H1 (cell line): ENCODE data around the gene PIK3R3. TPM values are rescaled to one million over a fixed set of nuclear protein-coding genes. Genes with fewer than 3 reads are reported as not detected.

ENCODE experiments used
- CTCF ChIA-PET: fragments of 300-600 bp; sonication (Branson Sonifier 250); formaldehyde crosslinking; loops from one replicate; lab custom pipeline; 2021; ENCODE audit not compliant: partially characterized antibody; lab: Charles Lee
- POLR2A ChIA-PET: fragments of 300-600 bp; sonication (Branson Sonifier 250); formaldehyde crosslinking; loops from one replicate; lab custom pipeline; 2021; ENCODE audit warnings: inconsistent platforms; ENCODE audit not compliant: partially characterized antibody; lab: Charles Lee
- DNase-seq, 2 experiments: peaks; one replicate each; pipeline versions ENCODE4 v3.0.0 to v3.0.0-alpha.2; 2010 to 2022; ENCODE audit warnings: low spot score in 2 of 2, low read depth in 1 of 2, mixed read lengths in 1 of 2
- FAIRE-seq: peaks from 2 replicates; lab custom pipeline; 2011; peaks lifted over from hg19 to GRCh38; lab: Jason Lieb, UNC
- H2AFZ ChIP-seq: 2 replicates; pipeline ENCODE4 v1.8.1; 2012; ENCODE audit warnings: low read length, inconsistent platforms
- H2AK5ac ChIP-seq: 2 replicates; pipeline ENCODE4 v1.6.1; 2013; ENCODE audit warnings: low read depth, low read length
- H2BK120ac ChIP-seq: replicated peaks from 2 replicates; pipeline ENCODE3; 2013; ENCODE audit warnings: low read depth, low read length, inconsistent platforms
- H2BK12ac ChIP-seq: 2 replicates; pipeline ENCODE4 v1.6.1; 2013; ENCODE audit warnings: low read depth, low read length
- H2BK15ac ChIP-seq: 2 replicates; pipeline ENCODE4 v1.6.1; 2013; ENCODE audit warnings: low read length
- H2BK20ac ChIP-seq: 2 replicates; pipeline ENCODE4 v1.6.1; 2013; ENCODE audit warnings: low read length
- H2BK5ac ChIP-seq: 2 replicates; pipeline ENCODE4 v1.6.1; 2013; ENCODE audit warnings: low read depth, low read length
- H3K14ac ChIP-seq: 2 replicates; pipeline ENCODE4 v1.6.1; 2013; ENCODE audit warnings: inconsistent platforms; ENCODE audit not compliant: insufficient read length
- H3K18ac ChIP-seq: 2 replicates; pipeline ENCODE4 v1.6.1; 2013; ENCODE audit warnings: low read length; ENCODE audit errors: extremely low read depth
- H3K23ac ChIP-seq: 2 replicates; pipeline ENCODE4 v1.6.1; 2013; ENCODE audit warnings: inconsistent platforms; ENCODE audit not compliant: insufficient read length
- H3K23me2 ChIP-seq: 2 replicates; pipeline ENCODE4 v1.6.1; 2013; ENCODE audit warnings: low read depth, low read length
- H3K27ac ChIP-seq: 2 replicates; pipeline ENCODE4 v1.6.1; 2011; ENCODE audit warnings: low read depth, low read length, inconsistent platforms
- H3K27me3 ChIP-seq, 4 experiments: replicated peaks in 1 of 4; 1 replicate in 1 of 4; 2 replicates in 3 of 4; pipeline versions ENCODE4 v1.6.1 to v1.8.1; 2011 to 2013; ENCODE audit warnings: low read length in 3 of 4, mild to moderate bottlenecking in 3 of 4, inconsistent platforms in 2 of 4, mixed read lengths in 2 of 4, moderate library complexity in 1 of 4; ENCODE audit not compliant: control insufficient read depth in 3 of 4, insufficient read depth in 3 of 4; ENCODE audit errors: extremely low read depth in 1 of 4
- H3K36me3 ChIP-seq, 4 experiments: 2 replicates each; pipeline versions ENCODE4 v1.6.1 to v1.8.1; 2011 to 2013; ENCODE audit warnings: mild to moderate bottlenecking in 4 of 4, low read length in 3 of 4, moderate library complexity in 2 of 4, control low read depth in 1 of 4, inconsistent platforms in 1 of 4; ENCODE audit not compliant: insufficient read depth in 4 of 4, control insufficient read depth in 2 of 4
- H3K4ac ChIP-seq: replicated peaks from 2 replicates; pipeline ENCODE3; 2013; ENCODE audit warnings: low read length, low read depth, mixed read lengths, inconsistent platforms; ENCODE audit not compliant: insufficient read length
- H3K4me1 ChIP-seq, 4 experiments: replicated peaks in 1 of 4; 1 replicate in 1 of 4; 2 replicates in 3 of 4; pipeline versions ENCODE4 v1.6.1 to v1.8.1; 2011 to 2013; ENCODE audit warnings: low read length in 3 of 4, inconsistent platforms in 2 of 4, mixed read lengths in 1 of 4; ENCODE audit not compliant: insufficient read depth in 4 of 4, control insufficient read depth in 3 of 4
- H3K4me2 ChIP-seq, 2 experiments: 2 replicates each; pipeline versions ENCODE4 v1.6.1 to v1.8.1; 2011 to 2013; ENCODE audit warnings: low read depth in 2 of 2, low read length in 2 of 2, control low read depth in 1 of 2, inconsistent platforms in 1 of 2, mild to moderate bottlenecking in 1 of 2; ENCODE audit not compliant: insufficient read depth in 1 of 2
- H3K4me3 ChIP-seq, 4 experiments: fragments of 200-600, 300-600 bp in 1 of 4; sonication (generic), shearing (Covaris generic), sonication (Bioruptor Twin) in 1 of 4; 2 replicates each; pipeline versions ENCODE4 v1.5.1 to v1.8.1; 2011 to 2016; ENCODE audit warnings: low read length in 4 of 4, low read depth in 3 of 4, control low read depth in 2 of 4, inconsistent platforms in 2 of 4, mild to moderate bottlenecking in 2 of 4, mixed read lengths in 1 of 4, moderate library complexity in 1 of 4; ENCODE audit not compliant: insufficient read depth in 2 of 4; ENCODE audit errors: extremely low read depth in 1 of 4
- H3K56ac ChIP-seq: replicated peaks from 2 replicates; pipeline ENCODE3; 2013; ENCODE audit warnings: low read depth, mild to moderate bottlenecking, mixed read lengths, low read length, inconsistent platforms; ENCODE audit not compliant: insufficient read length
- H3K79me1 ChIP-seq: 2 replicates; pipeline ENCODE4 v1.6.1; 2013; ENCODE audit warnings: low read depth, low read length, control low read depth
- H3K79me2 ChIP-seq, 2 experiments: 2 replicates each; pipeline versions ENCODE4 v1.6.1 to v1.8.1; 2012 to 2013; ENCODE audit warnings: low read length in 2 of 2, mild to moderate bottlenecking in 2 of 2, inconsistent platforms in 1 of 2; ENCODE audit not compliant: insufficient read depth in 2 of 2, control insufficient read depth in 1 of 2
- H3K9ac ChIP-seq, 4 experiments: replicated peaks in 1 of 4; 1 replicate in 1 of 4; 2 replicates in 3 of 4; pipeline versions ENCODE4 v1.6.1 to v1.8.1; 2011 to 2013; ENCODE audit warnings: low read depth in 3 of 4, low read length in 3 of 4, control low read depth in 2 of 4, mild to moderate bottlenecking in 2 of 4, moderate library complexity in 2 of 4, inconsistent platforms in 1 of 4; ENCODE audit errors: extremely low read depth in 1 of 4
- H3K9me3 ChIP-seq, 2 experiments: 2 replicates each; pipeline versions ENCODE4 v1.6.1 to v1.8.1; 2012 to 2013; ENCODE audit warnings: mild to moderate bottlenecking in 2 of 2, moderate library complexity in 2 of 2, control low read depth in 1 of 2, inconsistent platforms in 1 of 2, low read depth in 1 of 2, low read length in 1 of 2, mixed read lengths in 1 of 2; ENCODE audit not compliant: insufficient read depth in 2 of 2
- H4K20me1 ChIP-seq, 2 experiments: replicated peaks in 1 of 2; 2 replicates each; pipeline versions ENCODE3 to v1.8.1; 2011 to 2013; ENCODE audit warnings: inconsistent platforms in 2 of 2, low read length in 2 of 2, mild to moderate bottlenecking in 1 of 2; ENCODE audit not compliant: insufficient read depth in 2 of 2, control insufficient read depth in 1 of 2
- H4K5ac ChIP-seq: 2 replicates; pipeline ENCODE4 v1.6.1; 2013; ENCODE audit warnings: low read length, low read depth, mixed read lengths, inconsistent platforms; ENCODE audit not compliant: insufficient read length
- H4K8ac ChIP-seq: 2 replicates; pipeline ENCODE4 v1.8.0; 2013; ENCODE audit warnings: mild to moderate bottlenecking, moderate library complexity, low read length, inconsistent platforms; ENCODE audit not compliant: insufficient read depth; ENCODE audit errors: extremely low read depth
- H4K91ac ChIP-seq: replicated peaks from 2 replicates; pipeline ENCODE3; 2013; ENCODE audit warnings: low read length, mixed read lengths, inconsistent platforms; ENCODE audit not compliant: insufficient read length
- EZH2 ChIP-seq: fragments of 200-600 bp; sonication (generic); IDR thresholded peaks from 2 replicates; pipeline ENCODE4 v1.7.1; 2012; ENCODE audit warnings: low read depth, mild to moderate bottlenecking, moderate library complexity, low read length, inconsistent platforms; ENCODE audit not compliant: severe bottlenecking
- POLR2A ChIP-seq, 2 experiments: IDR thresholded peaks; 1 replicate in 1 of 2; 2 replicates in 1 of 2; pipeline ENCODE4 v1.6.1; 2011; ENCODE audit warnings: low read depth in 2 of 2, low read length in 2 of 2, mild to moderate bottlenecking in 2 of 2; ENCODE audit errors: control extremely low read depth in 1 of 2
- WGBS, 2 experiments: shearing (Covaris generic) in 1 of 2; methylation state at CpG; one replicate each; pipeline versions ENCODE4 v1.1.6 to v1.1.7; 2013 to 2015; ENCODE audit warnings: low lambda C conversion rate in 2 of 2, mixed read lengths in 2 of 2, inconsistent platforms in 1 of 2, low coverage in 1 of 2, missing lambda C conversion rate in 1 of 2; ENCODE audit not compliant: insufficient replicate concordance in 2 of 2, insufficient coverage in 1 of 2, insufficient read length in 1 of 2; ENCODE audit errors: extremely low coverage in 1 of 2, missing lambda C conversion rate in 1 of 2; 5-methylcytosine and 5-hydroxymethylcytosine counted together
- polyA plus RNA-seq, 7 experiments: library from polyadenylated mRNA; depleted of rRNA in 3 of 7; stranded (reverse) in 5 of 7; unstranded in 2 of 7; fragments of >200 nt in 5 of 7; fragments of 200-250 nt in 2 of 7; gene quantifications; 1 replicate in 5 of 7; 2 replicates in 1 of 7; 4 replicates in 1 of 7; pipeline versions ENCODE4 v1.2.1 to v1.2.3, GENCODE V29; 2011 to 2013; ENCODE audit warnings: missing spikeins in 2 of 7, mixed read lengths in 2 of 7
- total RNA-seq: library from RNA; stranded (reverse); fragmentation: NEBNext Ultra II Directional; extraction: Animal tissue kit (Norgen Biotek cat#: 25700); gene quantifications from 2 replicates; pipeline ENCODE4 v1.2.1, GENCODE V29; 2021

The PIK3R3 gene
- total and polyA plus RNA-seq, 2 of the 8 experiments (the other 6 are each of a cell fraction or from before 2014, with no cell fraction given) = 5.3 to 13.6 TPM

DNA sequence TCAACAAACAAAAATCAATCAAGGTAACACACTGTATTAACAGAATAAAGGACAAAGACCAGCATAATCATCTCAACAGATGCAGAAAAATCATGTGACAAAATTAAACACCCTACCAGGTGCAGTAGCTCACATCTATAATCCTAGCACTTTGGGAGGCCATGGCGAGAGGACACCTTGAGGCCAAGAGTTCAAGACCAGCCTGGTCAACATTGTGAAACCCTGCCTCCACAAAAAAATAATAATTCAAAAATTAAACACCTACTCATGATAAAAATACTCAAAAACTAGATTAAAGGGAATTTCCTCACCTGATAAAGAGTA, 35.3 kb downstream of the PIK3R3 start:
- Histone ChIP-seq H3K23me2 (no peaks in the 10 kb centered on the region), H2BK12ac (no peak overlapping the region), H3K36me3 (no peaks in the 10 kb centered on the region), H3K4me3 (no peak overlapping the region), H2AFZ (no peak overlapping the region), H4K91ac (no peak overlapping the region), H4K8ac (no peak overlapping the region), H4K20me1 (peaks cover 0 to 1% of the 10 kb centered on the region in 2 experiments), H2AK5ac (no peak overlapping the region), H4K5ac (no peak overlapping the region), H3K9me3 (no peaks in the 10 kb centered on the region; a peak in 1 of 4 replicates), H3K4me2 (no peak overlapping the region), H3K4ac (no peak overlapping the region), H3K27ac (no peak overlapping the region), H3K79me2 (peaks cover 0 to 4% of the 10 kb centered on the region in 2 experiments; a peak in 2 of 4 replicates), H3K4me1 (no peaks in the 10 kb centered on the region), H3K79me1 (no peaks in the 10 kb centered on the region), H2BK120ac (no peak overlapping the region), H2BK15ac (no peak overlapping the region), H3K27me3 (no peaks in the 10 kb centered on the region), H3K9ac (no peak overlapping the region), H3K14ac (no peak overlapping the region), H3K18ac (no peak overlapping the region), H3K23ac (no peak overlapping the region)
- no peak for FAIRE-seq
- WGBS, 2 experiments = 69% methylated on average over 1 of the region's 1 CpG; no CpG with 5 or more reads in 1 of the 2 experiments
- DNase-seq = no peak
- POLR2A ChIA-PET = no interaction called here
- TF ChIP-seq EZH2 (no peak), POLR2A (IDR thresholded peaks at IDR 0.05; ENCODE audit: control extremely low read depth in 1 of 2, low read depth in 2 of 2, low read length in 2 of 2) (no peak)
- TF ChIP-seq, all 59 proteins: peak for 0
- Histone ChIP-seq H2BK20ac (no peak overlapping the region), H3K56ac (no peak overlapping the region), H2BK5ac (no peak overlapping the region)
- CTCF ChIA-PET = no interaction called here
